IMR-90 (cell line): Measurements from ENCODE around the gene NOP9. TPM values are rescaled to one million over a fixed set of nuclear protein-coding genes. Genes with fewer than 3 reads are reported as not detected.
A peak's percentile ranks its signal among the peaks of the same experiment; 100 is the strongest.

Experiments used
- ATAC-seq: fragments of 200-7000 bp; cut with Tn5 transposase; 2 replicates; pipeline ENCODE4 v1.9.1; 2020; ENCODE audit warnings: low read depth, mild to moderate bottlenecking, moderate library complexity
- BruUV-seq: library from RNA; stranded (reverse); fragments of 400-500 nt; replicated peaks from 2 replicates; lab custom pipeline; 2021; lab: Mats Ljungman, UMichigan
- CTCF ChIA-PET: fragments of 300-600 bp; formaldehyde crosslinking; extraction: SDS; loops from one replicate; lab custom pipeline; 2021; ENCODE audit warnings: antibody characterized with exemption; lab: Yijun Ruan, JAX
- POLR2A ChIA-PET: fragments of 300-600 bp; sonication (Branson Sonifier 250); formaldehyde crosslinking; loops from one replicate; lab custom pipeline; 2022; ENCODE audit warnings: antibody characterized with exemption; ENCODE audit not compliant: unreplicated experiment; lab: Charles Lee
- DNase-seq: peaks from one replicate; pipeline ENCODE4 v3.0.0; 2013
- H2AFZ ChIP-seq: replicated peaks from 2 replicates; pipeline ENCODE3; 2013; ENCODE audit warnings: low read length, mild to moderate bottlenecking; ENCODE audit not compliant: poor library complexity
- H2AK5ac ChIP-seq: 2 replicates; pipeline ENCODE4 v1.6.1; 2013; ENCODE audit warnings: low read depth, low read length, inconsistent platforms
- H2AK9ac ChIP-seq: replicated peaks from 2 replicates; pipeline ENCODE3; 2013; ENCODE audit warnings: mild to moderate bottlenecking, low read depth, low read length, moderate library complexity; ENCODE audit not compliant: poor library complexity
- H2BK120ac ChIP-seq: 2 replicates; pipeline ENCODE4 v1.6.1; 2013; ENCODE audit warnings: low read depth, low read length, inconsistent platforms
- H2BK15ac ChIP-seq: 3 replicates; pipeline ENCODE4 v1.6.1; 2013; ENCODE audit warnings: low read depth, low read length, inconsistent platforms
- H2BK20ac ChIP-seq: 2 replicates; pipeline ENCODE4 v1.6.1; 2013; ENCODE audit warnings: low read depth, mild to moderate bottlenecking, inconsistent platforms, low read length, moderate library complexity
- H2BK5ac ChIP-seq: 2 replicates; pipeline ENCODE4 v1.6.1; 2013; ENCODE audit warnings: mild to moderate bottlenecking, low read depth, low read length, inconsistent platforms; ENCODE audit not compliant: poor library complexity, severe bottlenecking
- H3K14ac ChIP-seq: replicated peaks from 2 replicates; pipeline ENCODE4 v1.6.1; 2013; ENCODE audit warnings: low read depth, low read length, inconsistent platforms
- H3K18ac ChIP-seq: 2 replicates; pipeline ENCODE4 v1.6.1; 2013; ENCODE audit warnings: low read depth, low read length, control low read depth
- H3K23ac ChIP-seq: 2 replicates; pipeline ENCODE4 v1.6.1; 2013; ENCODE audit warnings: low read depth, low read length, inconsistent platforms
- H3K27ac ChIP-seq: 2 replicates; pipeline ENCODE4 v1.5.1; 2013; ENCODE audit warnings: mild to moderate bottlenecking, control low read depth, low read length; ENCODE audit not compliant: insufficient read depth
- H3K27me3 ChIP-seq: 2 replicates; pipeline ENCODE4 v1.6.1; 2013; ENCODE audit warnings: low read length; ENCODE audit not compliant: control insufficient read depth, insufficient read depth
- H3K36me3 ChIP-seq: 2 replicates; pipeline ENCODE4 v1.6.1; 2013; ENCODE audit warnings: low read length, mixed read lengths; ENCODE audit not compliant: control insufficient read depth, insufficient read depth
- H3K4ac ChIP-seq: 2 replicates; pipeline ENCODE4 v1.6.1; 2013; ENCODE audit warnings: low read depth, low read length, inconsistent platforms
- H3K4me1 ChIP-seq: 2 replicates; pipeline ENCODE4 v1.6.1; 2013; ENCODE audit warnings: low read length, mixed read lengths; ENCODE audit not compliant: control insufficient read depth, insufficient read depth
- H3K4me2 ChIP-seq: 2 replicates; pipeline ENCODE4 v1.6.1; 2013; ENCODE audit warnings: low read depth, mild to moderate bottlenecking, control low read depth, low read length, moderate library complexity
- H3K4me3 ChIP-seq: 2 replicates; pipeline ENCODE4 v1.5.1; 2013; ENCODE audit warnings: low read depth, mild to moderate bottlenecking, control low read depth, low read length, moderate library complexity; ENCODE audit not compliant: insufficient read depth
- H3K56ac ChIP-seq: 2 replicates; pipeline ENCODE4 v1.6.1; 2013; ENCODE audit warnings: low read length, inconsistent platforms; ENCODE audit not compliant: insufficient read depth; ENCODE audit errors: extremely low read depth
- H3K79me1 ChIP-seq, 2 experiments: 2 replicates each; pipeline ENCODE4 v1.6.1; 2013; ENCODE audit warnings: low read length in 2 of 2, inconsistent platforms in 1 of 2, low read depth in 1 of 2
- H3K9ac ChIP-seq: 2 replicates; pipeline ENCODE4 v1.6.1; 2013; ENCODE audit warnings: low read depth, low read length, control low read depth
- H3K9me1 ChIP-seq: 2 replicates; pipeline ENCODE4 v1.6.1; 2013; ENCODE audit warnings: low read length, inconsistent platforms; ENCODE audit not compliant: insufficient read depth
- H3K9me3 ChIP-seq: 2 replicates; pipeline ENCODE4 v1.6.1; 2013; ENCODE audit warnings: low read length; ENCODE audit not compliant: control insufficient read depth, insufficient read depth
- H4K20me1 ChIP-seq: 2 replicates; pipeline ENCODE4 v1.6.1; 2013; ENCODE audit warnings: low read length, inconsistent platforms; ENCODE audit not compliant: insufficient read depth
- H4K5ac ChIP-seq: 2 replicates; pipeline ENCODE4 v1.6.1; 2013; ENCODE audit warnings: mild to moderate bottlenecking, low read depth, low read length, control low read depth
- H4K8ac ChIP-seq, 2 experiments: 2 replicates each; pipeline ENCODE4 v1.6.1; 2013; ENCODE audit warnings: low read depth in 2 of 2, low read length in 2 of 2, control low read depth in 1 of 2, inconsistent platforms in 1 of 2
- H4K91ac ChIP-seq: 2 replicates; pipeline ENCODE4 v1.6.1; 2013; ENCODE audit warnings: low read depth, low read length, inconsistent platforms; ENCODE audit not compliant: insufficient read depth
- BHLHE40 ChIP-seq: fragments of 150-350 bp; IDR thresholded peaks from 2 replicates; pipeline ENCODE4 v1.6.1; 2016; ENCODE audit warnings: mild to moderate bottlenecking, low read depth, low read length
- CEBPB ChIP-seq: IDR thresholded peaks from 2 replicates; pipeline ENCODE4 v1.6.1; 2012; ENCODE audit warnings: low read depth, low read length, improper control_type of control experiment
- CHD1 ChIP-seq: IDR thresholded peaks from 2 replicates; pipeline ENCODE4 v1.6.1; 2012; ENCODE audit warnings: low read depth, low read length, improper control_type of control experiment
- FOS ChIP-seq: fragments of 150-350 bp; IDR thresholded peaks from 2 replicates; pipeline ENCODE4 v1.6.1; 2016; ENCODE audit warnings: low read depth, low read length
- MAFK ChIP-seq: IDR thresholded peaks from 2 replicates; pipeline ENCODE4 v1.6.1; 2012; ENCODE audit warnings: low read depth, low read length, improper control_type of control experiment
- MAZ ChIP-seq: IDR thresholded peaks from 2 replicates; pipeline ENCODE4 v1.6.1; 2012; ENCODE audit warnings: low read depth, mild to moderate bottlenecking, low read length, improper control_type of control experiment, moderate library complexity, borderline replicate concordance
- MXI1 ChIP-seq: IDR thresholded peaks from 2 replicates; pipeline ENCODE4 v1.6.1; 2012; ENCODE audit warnings: low read depth, mild to moderate bottlenecking, low read length, moderate library complexity, borderline replicate concordance
- NFE2L2 ChIP-seq: fragments of 150-350 bp; IDR thresholded peaks from 2 replicates; pipeline ENCODE4 v1.6.1; 2016; ENCODE audit warnings: low read depth, mild to moderate bottlenecking, low read length
- POLR2A ChIP-seq: IDR thresholded peaks from 2 replicates; pipeline ENCODE4 v1.6.1; 2012; ENCODE audit warnings: mild to moderate bottlenecking, low read depth, low read length
- RAD21 ChIP-seq: IDR thresholded peaks from 2 replicates; pipeline ENCODE4 v1.6.1; 2012; ENCODE audit warnings: low read length, improper control_type of control experiment
- RCOR1 ChIP-seq: IDR thresholded peaks from 2 replicates; pipeline ENCODE4 v1.6.1; 2012; ENCODE audit warnings: mild to moderate bottlenecking, low read length, improper control_type of control experiment; ENCODE audit not compliant: insufficient replicate concordance
- RFX5 ChIP-seq: IDR thresholded peaks from 2 replicates; pipeline ENCODE4 v1.8.0; 2012; ENCODE audit warnings: low read depth, mild to moderate bottlenecking, low read length, moderate library complexity
- SMC3 ChIP-seq: fragments of 150-350 bp; IDR thresholded peaks from 2 replicates; pipeline ENCODE4 v1.6.1; 2016; ENCODE audit warnings: low read depth, mild to moderate bottlenecking, antibody characterized with exemption, low read length, moderate library complexity
- WGBS, 2 experiments: methylation state at CpG; one replicate each; pipeline versions ENCODE4 v1.1.5 to v1.1.7; 2013; ENCODE audit warnings: missing lambda C conversion rate in 2 of 2; ENCODE audit not compliant: insufficient read length in 1 of 2; ENCODE audit errors: extremely low coverage in 2 of 2; 5-methylcytosine and 5-hydroxymethylcytosine counted together
- dilution Hi-C: fragments of 300-500 bp; cut with HindIII; formaldehyde crosslinking; loops from one replicate; pipeline ENCODE4 v1.14.3; 2018; ENCODE audit warnings: low sequenced_read_pairs; ENCODE audit not compliant: unreplicated experiment
- in situ Hi-C: fragments of 300-500 bp; cut with MboI; formaldehyde crosslinking; loops from 3 replicates; pipeline ENCODE4 v1.14.3; 2019; ENCODE audit warnings: low sequenced_read_pairs, inconsistent platforms, mixed read lengths
- intact Hi-C: fragments of 100-400 bp; cut with micrococcal nuclease; formaldehyde crosslinking; loops from 2 replicates; pipeline ENCODE4 v1.10.0; 2022
- polyA plus RNA-seq, 3 experiments: library from polyadenylated mRNA; depleted of rRNA; stranded (reverse); fragments of >200 nt; gene quantifications; 2 replicates each; pipeline ENCODE4 v1.2.3, GENCODE V29; 2012; ENCODE audit warnings: low replicate concordance in 1 of 3
- total RNA-seq: library from RNA; depleted of rRNA; stranded (reverse); fragments of >200 nt; gene quantifications from 2 replicates; pipeline ENCODE4 v1.2.3, GENCODE V29; 2012
- TF ChIP-seq, protein P1 (sequence below): fragments of 150-350 bp; IDR thresholded peaks from 2 replicates; pipeline ENCODE4 v1.6.1; 2017; ENCODE audit warnings: mild to moderate bottlenecking, antibody characterized with exemption, low read length, low read depth
- TF ChIP-seq, protein P2 (sequence below): conservative IDR thresholded peaks from 2 replicates; pipeline ENCODE4 v1.5.1; 2012; ENCODE audit warnings: mild to moderate bottlenecking, low read depth, low read length, improper control_type of control experiment
- TF ChIP-seq, protein P3 (sequence below): fragments of 150-350 bp; IDR thresholded peaks from 2 replicates; pipeline ENCODE4 v1.6.1; 2016; ENCODE audit warnings: low read depth, mild to moderate bottlenecking, low read length, moderate library complexity, borderline replicate concordance

Gene NOP9
- total and polyA plus RNA-seq, 2 of the 4 experiments (the other 2 are of a cell fraction) = 11.8 to 25.8 TPM

DNA sequence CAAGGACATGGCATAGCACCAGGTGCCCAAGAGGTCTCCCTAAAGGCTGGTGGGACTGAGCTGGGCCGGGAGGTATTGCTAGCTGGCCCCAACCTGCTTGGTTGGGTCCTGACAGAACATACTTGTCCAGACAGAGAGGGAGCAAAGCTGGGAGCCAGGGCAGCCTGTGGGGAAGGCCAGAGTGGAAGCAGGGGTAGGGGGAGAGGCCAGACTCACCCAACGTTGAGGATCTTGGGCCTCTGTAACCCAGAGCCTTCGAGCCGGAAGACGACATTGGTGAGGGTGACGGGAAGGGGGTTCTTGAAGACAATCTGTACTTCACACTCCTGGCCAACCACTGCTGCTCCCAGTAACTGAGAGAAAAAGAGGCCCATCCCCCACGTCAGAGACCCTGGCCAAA lies 45.7 kb upstream of the NOP9 start:
- Histone ChIP-seq H2BK20ac (no peak overlapping the region), H4K20me1 (no peaks in the 10 kb centered on the region), H3K4ac (no peak overlapping the region), H3K18ac (no peak overlapping the region), H3K56ac (no peak overlapping the region), H3K79me1 (peaks cover 0 to under 1% of the 10 kb centered on the region in 2 experiments; a peak in 1 of 4 replicates), H3K9me3 (no peaks in the 10 kb centered on the region), H2AK9ac (peak overlapping the region; percentile 75), H4K5ac (no peak overlapping the region), H4K8ac (no peak overlapping the region), H3K27ac (no peak overlapping the region), H3K23ac (no peak overlapping the region), H2BK5ac (no peak overlapping the region), H2AK5ac (no peak overlapping the region), H3K14ac (no peak overlapping the region), H3K4me2 (no peak overlapping the region), H3K9me1 (peaks cover 31% of the 10 kb centered on the region), H4K91ac (no peak overlapping the region), H3K36me3 (peaks cover 2% of the 10 kb centered on the region; the same call in 1 of the 2 replicates), H3K9ac (no peak overlapping the region), H2AFZ (no peak overlapping the region), H3K27me3 (no peaks in the 10 kb centered on the region), H3K4me1 (peaks cover 16% of the 10 kb centered on the region), H2BK120ac (no peak overlapping the region), H2BK15ac (no peak overlapping the region), H3K4me3 (no peak overlapping the region)
- DNase-seq (no peak), ATAC-seq (no peak)
- TF ChIP-seq RAD21 (no peak), CHD1 (no peak), BHLHE40 (no peak), MAFK (no peak), MAZ (no peak), RCOR1 (no peak), SMC3 (no peak), NFE2L2 (no peak), RFX5 (no peak), MXI1 (no peak), CEBPB (no peak), FOS (no peak), POLR2A (no peak)
- TF ChIP-seq, protein P1, sequence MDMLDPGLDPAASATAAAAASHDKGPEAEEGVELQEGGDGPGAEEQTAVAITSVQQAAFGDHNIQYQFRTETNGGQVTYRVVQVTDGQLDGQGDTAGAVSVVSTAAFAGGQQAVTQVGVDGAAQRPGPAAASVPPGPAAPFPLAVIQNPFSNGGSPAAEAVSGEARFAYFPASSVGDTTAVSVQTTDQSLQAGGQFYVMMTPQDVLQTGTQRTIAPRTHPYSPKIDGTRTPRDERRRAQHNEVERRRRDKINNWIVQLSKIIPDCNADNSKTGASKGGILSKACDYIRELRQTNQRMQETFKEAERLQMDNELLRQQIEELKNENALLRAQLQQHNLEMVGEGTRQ = no peak
- TF ChIP-seq, protein P2, sequence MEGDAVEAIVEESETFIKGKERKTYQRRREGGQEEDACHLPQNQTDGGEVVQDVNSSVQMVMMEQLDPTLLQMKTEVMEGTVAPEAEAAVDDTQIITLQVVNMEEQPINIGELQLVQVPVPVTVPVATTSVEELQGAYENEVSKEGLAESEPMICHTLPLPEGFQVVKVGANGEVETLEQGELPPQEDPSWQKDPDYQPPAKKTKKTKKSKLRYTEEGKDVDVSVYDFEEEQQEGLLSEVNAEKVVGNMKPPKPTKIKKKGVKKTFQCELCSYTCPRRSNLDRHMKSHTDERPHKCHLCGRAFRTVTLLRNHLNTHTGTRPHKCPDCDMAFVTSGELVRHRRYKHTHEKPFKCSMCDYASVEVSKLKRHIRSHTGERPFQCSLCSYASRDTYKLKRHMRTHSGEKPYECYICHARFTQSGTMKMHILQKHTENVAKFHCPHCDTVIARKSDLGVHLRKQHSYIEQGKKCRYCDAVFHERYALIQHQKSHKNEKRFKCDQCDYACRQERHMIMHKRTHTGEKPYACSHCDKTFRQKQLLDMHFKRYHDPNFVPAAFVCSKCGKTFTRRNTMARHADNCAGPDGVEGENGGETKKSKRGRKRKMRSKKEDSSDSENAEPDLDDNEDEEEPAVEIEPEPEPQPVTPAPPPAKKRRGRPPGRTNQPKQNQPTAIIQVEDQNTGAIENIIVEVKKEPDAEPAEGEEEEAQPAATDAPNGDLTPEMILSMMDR = no peak
- TF ChIP-seq, protein P3, sequence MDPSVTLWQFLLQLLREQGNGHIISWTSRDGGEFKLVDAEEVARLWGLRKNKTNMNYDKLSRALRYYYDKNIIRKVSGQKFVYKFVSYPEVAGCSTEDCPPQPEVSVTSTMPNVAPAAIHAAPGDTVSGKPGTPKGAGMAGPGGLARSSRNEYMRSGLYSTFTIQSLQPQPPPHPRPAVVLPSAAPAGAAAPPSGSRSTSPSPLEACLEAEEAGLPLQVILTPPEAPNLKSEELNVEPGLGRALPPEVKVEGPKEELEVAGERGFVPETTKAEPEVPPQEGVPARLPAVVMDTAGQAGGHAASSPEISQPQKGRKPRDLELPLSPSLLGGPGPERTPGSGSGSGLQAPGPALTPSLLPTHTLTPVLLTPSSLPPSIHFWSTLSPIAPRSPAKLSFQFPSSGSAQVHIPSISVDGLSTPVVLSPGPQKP = no peak
- BruUV-seq = no TSS peak
- 77% methylated on average over 5 of the region's 7 CpGs; no CpG with 5 or more reads in 1 of the 2 experiments for WGBS, 2 experiments
- in situ Hi-C loops (no loop called here), intact Hi-C loops (no loop called here), dilution Hi-C loops (no loop called here)
- CTCF ChIA-PET = no interaction called here
- POLR2A ChIA-PET = no interaction called here
